Measurements from ENCODE around the gene THAP7. TPM values are rescaled to one million over a fixed set of nuclear protein-coding genes. Genes with fewer than 3 reads are reported as not detected.

The THAP7 gene
- total and polyA plus RNA-seq, 9 of the 15 experiments (the other 6 are each of a cell fraction or from before 2014, with no cell fraction given) = 7.9 to 263 (median 84.1) TPM

GRCh38 chr22:21001601-21002325, at the start of gene THAP7 (continued):
- TF ChIP-seq CTCFL (IDR thresholded peaks at IDR 0.05; ENCODE audit: borderline replicate concordance, insufficient read depth, low read depth, low read length, poor library complexity, severe bottlenecking) (no peak), SREBF1 (IDR thresholded peaks at IDR 0.05; ENCODE audit: borderline replicate concordance, low read depth, low read length) (peak; percentile 82), YY1 (IDR thresholded peaks at IDR 0.05; ENCODE audit: borderline replicate concordance in 1 of 3, control insufficient read depth in 1 of 3, extremely low read depth in 1 of 3, insufficient read depth in 3 of 3, insufficient read length in 1 of 3, insufficient replicate concordance in 2 of 3, low read depth in 1 of 3, low read length in 2 of 3) (peak in 2 of 3 experiments; percentile 95), ZNF76 (CRISPR knock-in tag; IDR thresholded peaks at IDR 0.05; ENCODE audit: borderline replicate concordance) (peak; percentile 93; the same call in 1 of the 2 replicates), HDGF (IDR thresholded peaks at IDR 0.05) (no peak), GABPB1 (CRISPR knock-in tag; IDR thresholded peaks at IDR 0.05) (no peak), HINFP (tag; conservative IDR thresholded peaks at IDR 0.05; ENCODE audit: low read depth) (no peak), ZNF583 (CRISPR knock-in tag; IDR thresholded peaks at IDR 0.05) (peak; percentile 92), SMAD2 (IDR thresholded peaks at IDR 0.05; ENCODE audit: low read depth, low read length) (0 out of 2 replicates have a peak, but pooled peaks have one; percentile 60), ELF1 (tag; IDR thresholded peaks at IDR 0.05) (no peak), HIVEP1 (CRISPR knock-in tag; IDR thresholded peaks at IDR 0.05) (0 out of 2 replicates have a peak, but pooled peaks have one; percentile 88), ZNF384 (IDR thresholded peaks at IDR 0.05; ENCODE audit: low read depth, low read length) (peak; percentile 64; the same call in 1 of the 2 replicates), BCL6 (CRISPR knock-in tag; IDR thresholded peaks at IDR 0.05) (peak; percentile 84), MAX (CRISPR knock-in tag; IDR thresholded peaks at IDR 0.05) (no peak), KDM2B (CRISPR knock-in tag; IDR thresholded peaks at IDR 0.05) (peak; percentile 99), BACH1 (tag; IDR thresholded peaks at IDR 0.05) (no peak), NR4A1 (CRISPR knock-in tag; IDR thresholded peaks at IDR 0.05) (peak; percentile 98), NR4A1 (tag; IDR thresholded peaks at IDR 0.05) (no peak), SNAPC5 (CRISPR knock-in tag; IDR thresholded peaks at IDR 0.05) (no peak), XRCC3 (IDR thresholded peaks at IDR 0.05) (no peak), GTF2B (IDR thresholded peaks at IDR 0.05; ENCODE audit: extremely low read depth, insufficient read length) (no peak), RBM34 (IDR thresholded peaks at IDR 0.05; ENCODE audit: borderline replicate concordance, insufficient read depth, low read length) (no peak)
